ENCODE data around the gene QRICH1.

QRICH1 gene

DNA sequence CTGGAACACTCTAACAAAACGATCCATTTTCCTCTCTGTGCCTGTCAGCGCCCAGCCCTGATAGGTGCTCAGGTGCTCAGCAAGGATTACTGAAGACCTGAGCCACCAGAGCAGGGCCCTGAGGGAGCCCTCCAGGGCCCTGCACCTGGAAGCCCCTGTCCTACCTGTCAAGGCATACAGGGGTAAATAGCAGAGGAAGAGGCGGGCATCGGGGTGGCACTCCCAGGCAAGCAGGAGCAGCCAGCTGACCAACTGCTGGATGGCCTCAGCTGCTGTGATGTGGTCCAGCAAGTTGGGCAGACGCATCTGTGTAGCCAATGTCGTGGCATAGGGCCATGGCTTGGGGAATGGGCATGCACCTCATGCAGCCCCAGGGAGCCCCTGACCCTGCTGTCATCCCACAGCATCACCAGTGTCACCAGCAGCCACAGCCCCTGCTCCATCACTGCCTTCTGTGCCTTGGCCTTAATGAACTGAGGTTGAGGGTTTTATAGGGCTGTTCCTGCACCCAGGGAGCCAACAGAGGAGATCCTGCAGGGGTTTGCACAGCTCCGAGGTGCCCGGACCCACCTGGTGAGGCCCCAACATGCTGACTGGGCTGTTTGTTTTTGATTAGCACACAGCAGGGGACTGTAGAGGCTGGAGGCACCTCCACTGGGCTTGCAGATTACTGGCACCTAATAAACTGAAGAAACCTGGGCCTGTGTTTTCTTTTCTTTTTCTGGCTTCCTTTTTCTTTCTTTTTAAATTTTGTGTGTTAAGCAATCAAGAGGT, 94.6 kb downstream of the QRICH1 start:
- DNase-seq (ENCODE audit: low read depth, low spot score) = no peak

DNA sequence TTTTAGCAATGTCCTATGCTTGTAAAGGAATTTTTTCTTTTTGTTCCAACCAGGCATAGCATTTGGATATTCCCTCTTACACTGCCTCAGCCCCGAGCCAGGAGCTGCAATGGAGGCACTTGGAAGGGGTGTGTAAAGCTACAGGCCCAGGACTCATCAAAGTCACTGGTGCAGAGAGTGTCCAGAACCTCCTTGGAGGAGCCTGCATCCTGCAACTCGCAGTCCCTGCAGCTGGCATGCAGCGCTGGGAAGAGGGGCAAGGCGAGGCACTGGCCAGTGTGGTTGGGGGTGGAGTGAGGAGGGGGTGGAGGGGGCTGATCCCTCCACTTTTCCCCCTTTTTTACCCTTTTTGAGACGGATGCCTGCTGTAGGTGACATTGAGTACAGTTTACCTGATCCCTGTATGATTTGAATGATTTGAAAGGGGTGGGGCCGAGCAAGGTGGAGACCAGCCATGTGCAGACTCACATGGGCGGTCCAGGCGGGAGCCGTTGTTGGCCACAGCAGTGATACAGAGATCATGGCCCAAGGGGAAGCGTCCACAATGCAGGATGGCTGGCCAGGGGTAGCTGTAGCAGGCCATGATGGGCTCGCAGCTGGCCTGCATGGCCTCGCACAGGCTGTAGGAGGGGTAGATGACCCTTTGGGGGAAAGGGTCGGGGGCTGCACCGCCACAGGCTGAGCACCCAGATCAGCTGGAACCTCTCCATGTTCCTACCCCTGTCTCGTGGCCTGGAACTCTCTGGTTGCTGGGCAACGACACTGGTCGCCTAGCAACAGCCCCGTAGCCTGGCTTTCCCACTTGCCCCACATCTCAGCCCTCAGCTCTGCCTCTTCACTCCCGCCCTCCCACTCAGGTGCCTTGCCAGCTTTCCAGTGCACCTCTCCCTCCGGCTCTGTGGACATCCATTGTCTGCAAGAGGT, 95.9 kb downstream of the QRICH1 start:
- DNase-seq (ENCODE audit: low read depth, low spot score) = no peak

DNA sequence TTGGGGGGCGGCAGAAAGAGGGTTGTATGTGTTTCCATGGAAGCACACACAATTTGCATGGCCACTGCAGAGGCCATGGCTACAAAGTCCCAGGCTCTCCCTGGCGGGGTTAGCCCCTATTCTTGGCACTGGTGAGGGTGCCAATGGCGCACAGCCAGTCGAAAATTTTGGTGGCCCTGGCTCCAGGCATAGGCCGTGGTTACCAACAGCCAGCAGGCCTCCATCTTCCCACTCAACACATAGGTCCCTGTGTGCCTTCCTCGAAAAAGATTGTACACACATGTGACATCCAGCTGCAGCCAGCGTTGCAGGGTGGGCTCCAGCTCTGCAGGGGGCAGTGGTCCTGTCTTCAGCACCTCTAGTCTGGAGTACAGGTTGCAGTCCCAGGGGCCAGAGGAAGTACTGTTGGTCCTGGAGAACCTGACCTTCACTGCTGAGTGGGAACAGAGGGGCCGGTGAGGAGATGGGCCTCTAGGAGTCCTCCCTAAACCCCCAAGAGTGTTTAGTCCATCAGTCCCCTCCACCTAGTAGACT, 96.7 kb downstream of the QRICH1 start:
- DNase-seq (ENCODE audit: low read depth, low spot score) = no peak

DNA sequence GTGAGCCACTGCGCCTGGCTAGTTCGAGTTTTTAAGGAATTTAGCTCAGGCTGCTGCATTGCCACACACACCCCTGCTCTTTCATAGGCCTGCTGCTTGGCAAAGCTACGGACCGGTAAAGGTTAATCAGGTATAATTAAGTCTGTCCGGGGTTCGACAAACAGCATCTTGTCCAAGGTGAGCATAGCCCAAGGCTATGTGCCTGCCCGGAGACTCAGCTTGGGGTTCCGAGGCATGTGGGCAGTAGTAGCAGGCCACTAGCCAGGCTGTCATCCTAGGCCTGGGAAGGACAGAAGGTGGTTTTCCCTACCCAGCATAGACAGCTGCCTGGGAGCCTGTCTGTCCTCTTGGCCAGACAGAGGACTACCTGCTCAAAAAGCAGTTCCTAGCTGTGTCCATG, 97.2 kb downstream of the QRICH1 start:
- no peak for DNase-seq (ENCODE audit: low read depth, low spot score)

DNA sequence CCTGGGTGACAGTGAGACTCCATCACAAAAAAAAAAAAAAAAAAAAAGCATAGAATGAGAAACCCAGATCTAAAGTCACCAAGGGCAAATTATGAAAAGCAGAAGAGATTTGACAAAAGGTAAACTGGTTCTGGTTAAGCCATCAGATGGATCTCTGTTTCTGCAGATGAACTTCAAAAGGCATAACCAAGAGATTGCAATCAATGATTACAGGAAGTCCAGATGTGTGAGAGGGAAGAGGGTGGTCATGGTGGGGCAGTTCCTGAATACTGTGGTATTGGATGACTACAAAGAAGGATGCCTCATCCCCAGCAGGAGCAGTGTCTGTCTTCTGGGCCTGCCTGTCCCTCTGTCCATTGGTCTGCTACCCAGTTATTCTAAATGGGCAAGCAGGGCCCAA, 100.0 kb downstream of the QRICH1 start:
- no peak for DNase-seq (ENCODE audit: low read depth, low spot score)

DNA sequence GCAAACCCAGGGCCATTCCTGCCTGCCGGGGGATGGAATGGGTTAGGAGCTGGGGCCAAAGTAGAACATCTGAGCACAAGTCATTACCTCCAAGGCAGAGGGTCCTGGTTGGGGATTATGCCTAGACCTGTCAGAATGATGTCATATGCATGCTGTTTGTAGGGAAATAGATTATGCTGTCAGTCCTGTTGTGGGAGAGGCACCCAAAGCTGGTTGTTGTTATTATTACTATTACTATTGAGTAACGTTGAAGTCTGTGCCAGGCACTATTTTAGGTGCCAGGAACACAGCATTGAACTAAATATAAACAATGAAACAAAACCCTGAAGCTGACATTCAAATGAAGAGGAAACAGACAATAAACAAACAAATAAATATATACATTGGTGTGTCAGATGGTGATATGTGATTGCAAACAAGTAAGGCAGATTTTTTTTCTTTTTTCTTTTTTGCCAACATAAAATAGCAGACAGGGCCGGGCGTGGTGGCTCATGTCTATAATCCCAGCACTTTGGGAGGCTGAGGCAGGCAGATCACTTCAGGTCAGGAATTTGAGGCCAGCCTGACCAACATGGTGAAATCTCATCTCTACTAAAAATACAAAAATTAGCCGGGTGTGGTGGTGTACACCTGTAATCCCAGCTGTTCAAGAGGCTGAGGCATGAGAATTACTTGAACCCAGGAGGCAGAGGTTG, 101.9 kb downstream of the QRICH1 start:
- DNase-seq (ENCODE audit: low read depth, low spot score) = no peak

DNA sequence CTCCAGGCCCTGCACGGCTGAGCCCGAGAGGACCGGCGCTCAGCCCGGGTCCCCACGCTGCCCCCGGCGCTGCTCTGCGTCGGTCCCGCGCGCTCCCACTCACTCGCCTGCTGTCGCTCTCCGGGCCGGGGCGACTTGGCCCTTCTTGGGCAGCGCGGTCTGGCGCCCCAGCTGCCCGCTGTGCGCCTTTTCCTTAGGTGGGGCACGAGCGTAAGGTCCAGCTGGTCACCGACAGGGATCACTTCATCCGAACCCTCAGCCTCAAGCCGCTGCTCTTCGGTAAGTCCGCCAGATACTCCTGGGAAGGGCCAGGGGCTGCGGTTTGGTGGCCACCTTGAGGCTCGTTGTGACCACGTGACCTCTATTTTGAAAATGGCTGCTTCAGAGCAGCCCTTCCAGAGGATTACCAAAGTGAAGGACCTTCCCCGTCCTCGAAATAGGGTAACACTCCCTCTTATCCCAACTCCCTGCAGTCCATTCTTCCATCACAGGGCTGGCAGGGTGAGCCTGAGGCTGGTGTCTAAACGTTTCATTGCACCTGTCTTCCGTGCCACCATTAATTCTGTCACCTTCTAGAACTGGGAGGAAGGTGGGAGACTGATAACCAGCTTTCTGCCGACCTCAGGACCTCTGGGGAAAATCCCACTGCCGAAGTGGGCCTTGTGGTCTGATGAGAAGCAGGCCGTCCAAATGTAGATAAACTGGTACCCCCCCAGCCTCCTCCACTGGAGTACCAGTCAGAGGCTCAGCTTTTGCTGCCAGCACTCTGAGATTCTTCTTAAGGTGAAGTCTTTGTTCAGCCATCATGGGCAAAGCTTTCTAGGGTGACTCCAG, 103.0 kb downstream of the QRICH1 start:
- no peak for DNase-seq (ENCODE audit: low read depth, low spot score)

DNA sequence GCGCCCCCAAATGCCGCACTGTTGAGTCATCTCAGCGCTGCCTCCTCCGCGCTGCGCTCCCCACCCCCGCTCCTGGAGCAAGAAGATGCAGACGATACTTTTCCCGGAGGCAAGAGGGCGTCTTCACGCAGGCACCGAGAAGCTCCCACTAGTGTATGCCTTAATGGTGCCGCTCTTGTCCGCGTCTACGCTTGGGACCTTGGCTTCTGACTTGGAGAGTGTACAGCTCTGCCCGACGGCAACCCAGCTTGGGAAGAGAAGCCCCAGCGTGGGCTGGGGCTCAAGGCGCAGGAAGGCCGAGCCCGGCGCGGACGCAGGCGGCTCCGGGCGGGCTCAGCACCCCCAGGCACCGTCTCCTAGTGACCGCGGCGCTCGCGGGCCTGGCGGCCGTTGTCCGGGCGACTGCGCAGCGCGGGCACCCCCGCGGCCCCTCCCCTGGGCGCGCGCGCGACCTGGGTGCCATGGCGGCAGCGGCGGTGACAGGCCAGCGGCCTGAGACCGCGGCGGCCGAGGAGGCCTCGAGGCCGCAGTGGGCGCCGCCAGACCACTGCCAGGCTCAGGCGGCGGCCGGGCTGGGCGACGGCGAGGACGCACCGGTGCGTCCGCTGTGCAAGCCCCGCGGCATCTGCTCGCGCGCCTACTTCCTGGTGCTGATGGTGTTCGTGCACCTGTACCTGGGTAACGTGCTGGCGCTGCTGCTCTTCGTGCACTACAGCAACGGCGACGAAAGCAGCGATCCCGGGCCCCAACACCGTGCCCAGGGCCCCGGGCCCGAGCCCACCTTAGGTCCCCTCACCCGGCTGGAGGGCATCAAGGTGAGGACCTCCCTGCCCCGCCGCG, 103.9 kb downstream of the QRICH1 start, which contains the start of gene P4HTM:
P4HTM (plus strand) TSS at position 446 of the 840 bp plus-strand sequence; CDS start at position 462, 16 bp downstream.
- peak; percentile 78 for DNase-seq (ENCODE audit: low read depth, low spot score)

DNA sequence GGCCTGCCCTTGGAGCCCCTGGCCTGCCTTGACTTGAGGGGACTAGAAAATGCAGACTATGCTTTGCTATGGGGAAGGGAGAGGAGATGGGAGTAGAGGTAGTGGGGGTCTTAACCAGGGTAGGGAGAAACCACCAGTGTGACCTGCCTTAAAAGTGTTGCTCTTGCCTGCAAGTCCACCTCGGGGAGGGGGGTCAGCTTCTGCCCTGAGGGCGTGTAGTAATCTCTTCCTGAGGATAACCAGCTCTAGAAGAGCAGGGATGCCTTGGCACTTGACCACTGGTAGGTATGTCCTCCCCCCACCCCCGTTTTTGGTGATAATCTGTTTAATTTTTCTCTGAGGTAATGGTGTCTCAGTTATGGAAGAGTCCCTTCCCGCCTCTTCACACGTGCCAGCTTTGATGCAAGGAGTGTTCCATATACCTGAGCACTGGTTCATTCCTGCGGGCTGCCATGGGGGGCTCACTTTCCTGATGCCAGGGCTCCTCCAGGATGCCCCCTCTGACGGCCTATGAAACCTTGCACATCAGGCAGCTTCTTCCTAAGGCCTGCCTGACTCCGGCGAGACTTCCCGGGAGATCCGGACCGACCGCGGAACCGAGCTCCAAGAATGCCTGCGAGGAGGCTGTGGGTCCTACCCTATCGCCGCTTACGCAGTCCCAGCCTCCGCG, 104.6 kb downstream of the QRICH1 start:
- no peak for DNase-seq (ENCODE audit: low read depth, low spot score)

DNA sequence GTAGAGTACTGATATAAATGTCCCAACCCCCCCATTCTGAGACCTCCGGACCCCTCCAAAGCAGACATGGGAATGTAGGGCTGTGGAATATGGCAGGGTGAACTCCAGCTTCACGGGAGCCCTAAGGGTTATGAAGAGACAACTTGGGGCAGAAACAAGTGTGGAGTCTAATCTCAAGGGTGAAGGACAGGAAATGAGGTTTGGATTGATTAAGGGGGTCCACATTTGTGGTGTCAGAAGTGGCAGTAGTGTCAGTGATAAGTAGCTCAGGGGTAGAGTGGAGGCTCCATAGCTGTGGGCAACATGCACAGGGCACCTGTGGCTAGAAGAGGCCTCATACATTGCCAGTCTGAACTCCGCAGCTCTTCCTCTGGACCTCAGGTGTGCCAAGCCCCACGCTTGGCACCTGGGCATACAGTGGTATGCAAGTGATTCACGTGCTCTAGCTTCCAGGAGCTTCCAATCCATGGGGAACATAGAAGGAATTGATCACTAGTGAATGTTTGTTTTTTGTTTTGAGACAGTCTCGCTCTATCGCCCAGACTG, 108.0 kb downstream of the QRICH1 start:
- no peak for DNase-seq (ENCODE audit: low read depth, low spot score)

DNA sequence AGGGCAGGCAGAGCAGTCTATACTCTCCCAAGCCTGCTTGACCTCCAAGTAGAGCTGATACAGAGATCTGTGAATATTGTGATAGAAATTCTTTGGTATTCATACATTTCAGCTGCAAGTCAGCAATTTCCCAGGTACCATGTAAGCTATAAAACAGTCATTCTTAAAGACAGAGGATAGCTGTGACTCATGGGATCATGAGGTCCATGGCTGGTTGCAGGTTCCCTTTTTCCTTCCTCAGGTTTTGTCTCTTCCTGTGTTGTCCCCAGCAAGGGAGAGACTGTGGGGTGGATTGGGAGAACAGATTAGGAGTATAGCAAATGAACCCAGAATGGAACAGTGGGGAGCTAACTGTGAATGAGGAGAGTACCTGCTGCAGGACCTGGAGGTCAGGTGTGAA, 109.2 kb downstream of the QRICH1 start:
- DNase-seq (ENCODE audit: low read depth, low spot score) = no peak

DNA sequence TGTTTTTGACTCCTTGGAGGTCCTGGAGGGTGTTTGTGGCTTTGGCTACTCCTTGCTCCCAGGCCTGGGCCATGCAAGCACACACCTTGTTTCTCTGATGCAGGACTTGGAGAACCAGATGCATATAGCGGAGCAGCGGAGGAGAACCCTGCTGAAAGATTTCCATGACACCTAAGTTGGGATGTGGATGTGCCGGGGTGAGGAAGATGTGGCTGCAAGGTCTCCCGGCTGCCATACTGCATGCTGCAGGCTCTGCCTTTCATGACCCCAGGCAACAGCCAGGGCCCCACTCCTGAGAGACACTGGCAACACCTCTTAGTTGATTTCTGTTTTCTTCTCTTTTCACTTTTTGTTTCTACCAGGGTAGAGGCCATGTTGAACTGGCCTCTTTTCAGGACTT, 110.8 kb downstream of the QRICH1 start:
- no peak for DNase-seq (ENCODE audit: low read depth, low spot score)

DNA sequence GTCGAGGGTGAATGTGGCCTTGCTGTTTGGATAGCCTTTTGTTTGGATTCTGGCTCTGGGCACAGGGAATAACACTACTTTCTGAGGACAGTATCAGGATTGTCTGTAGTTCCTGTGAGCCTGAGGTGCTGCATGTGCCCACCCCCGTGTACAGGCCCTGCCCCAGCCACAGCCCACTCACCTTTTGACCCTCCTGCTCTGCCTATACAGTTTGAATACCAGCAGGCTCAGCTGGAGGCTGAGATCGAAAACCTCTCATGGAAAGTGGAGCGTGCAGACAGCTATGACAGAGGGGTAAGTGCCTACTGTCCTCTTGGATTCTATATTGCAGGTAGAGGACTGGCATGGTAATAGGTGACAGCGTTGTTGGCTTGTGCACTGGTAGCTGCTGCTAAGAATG, 111.2 kb downstream of the QRICH1 start:
- DNase-seq (ENCODE audit: low read depth, low spot score) = no peak

DNA sequence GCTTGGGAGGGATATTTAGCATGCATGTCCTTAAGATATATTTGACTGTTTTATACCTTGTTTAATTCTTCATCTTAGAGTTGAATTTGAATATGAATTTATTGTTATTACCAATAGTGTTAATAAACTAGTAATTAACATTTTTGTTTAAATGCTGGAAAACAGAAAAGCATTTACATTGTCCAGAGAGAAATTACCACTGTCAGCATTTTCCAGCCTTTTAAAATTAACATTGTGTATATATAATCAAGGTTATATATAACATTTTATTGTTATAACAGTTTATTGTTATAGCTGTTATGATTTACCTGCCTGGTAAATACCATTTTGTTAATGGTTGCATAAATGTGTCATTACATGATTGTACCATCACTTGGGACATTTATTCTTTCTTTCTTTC, 111.9 kb downstream of the QRICH1 start:
- no peak for DNase-seq (ENCODE audit: low read depth, low spot score)

DNA sequence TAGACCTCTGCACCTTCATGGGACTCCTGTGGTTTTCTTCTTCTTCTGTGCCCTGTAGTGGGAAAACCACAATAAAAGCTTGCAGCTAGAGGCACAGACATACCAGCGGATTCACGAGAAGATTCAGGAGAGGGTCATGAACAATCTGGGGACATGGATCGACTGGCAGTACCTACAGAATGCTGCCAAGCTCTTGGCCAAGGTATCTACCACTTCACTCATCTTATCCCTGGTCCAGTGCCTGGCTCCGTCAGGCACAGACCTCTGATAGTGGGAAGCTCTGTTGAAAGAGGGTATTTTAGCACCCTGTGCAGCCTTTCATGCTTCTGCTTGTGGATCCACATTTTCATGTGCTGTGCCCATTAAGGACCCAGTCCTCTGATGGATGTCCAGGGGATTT, 113.6 kb downstream of the QRICH1 start:
- no peak for DNase-seq (ENCODE audit: low read depth, low spot score)
